ENCODE measurements around the gene DTX1.

The DTX1 gene

GRCh38 chr12:113048716-113049127 is 7.8 kb upstream of the DTX1 start:
- Mint-ChIP-seq H3K4me1 (peaks cover 7% of the 10 kb centered on the region), H3K9me3 (no peaks in the 10 kb centered on the region), H3K36me3 (no peaks in the 10 kb centered on the region), H3K27ac (no peak overlapping the region), H3K4me3 (no peak overlapping the region)
- ATAC-seq = peak; percentile 77
- peak; percentile 50 to 75 for DNase-seq (ENCODE audit: low spot score in 2 of 2)

DNA sequence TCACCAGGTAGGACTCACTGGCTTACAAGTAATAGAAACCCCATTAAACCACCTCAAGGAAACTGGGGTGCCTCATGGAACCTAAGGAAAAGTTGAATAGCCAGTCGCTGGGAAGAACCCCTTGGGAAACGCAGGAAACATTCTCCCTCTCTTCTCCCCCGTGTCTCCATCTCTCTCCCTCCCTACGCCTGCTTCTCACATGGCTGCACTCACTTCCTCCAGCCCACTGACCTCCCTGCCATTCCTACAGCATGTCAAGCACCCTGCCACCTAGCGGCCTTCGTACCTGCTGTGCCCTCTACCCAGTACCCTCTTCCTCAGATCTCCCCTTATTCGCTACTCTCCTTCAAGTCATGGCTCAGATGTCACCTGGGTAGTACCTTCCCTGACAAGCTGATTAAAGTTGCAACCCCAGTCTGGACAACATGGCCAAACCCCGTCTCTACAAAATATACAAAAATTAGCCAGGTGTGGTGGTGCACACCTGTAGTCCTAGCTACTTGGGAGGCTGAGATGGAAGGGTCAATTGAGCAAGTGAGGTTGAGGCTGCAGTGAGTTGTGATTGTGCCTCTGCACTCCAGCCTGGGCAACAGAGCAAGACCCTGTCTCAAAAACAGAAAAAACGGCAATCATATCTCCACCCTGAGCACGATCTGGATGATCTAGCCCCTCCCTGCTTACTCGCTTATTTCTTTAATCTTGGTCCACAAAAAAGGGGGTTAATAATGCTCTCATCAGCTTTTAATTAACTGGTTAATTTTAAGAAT is 6.4 kb upstream of the DTX1 start:
- H3K4me3 Mint-ChIP-seq = no peak overlapping the region
- no peak for DNase-seq (ENCODE audit: low spot score in 2 of 2)
- no peak overlapping the region for H3K27ac Mint-ChIP-seq
- H3K9me3 Mint-ChIP-seq = no peaks in the 10 kb centered on the region
- ATAC-seq = no peak
- peaks cover 7% of the 10 kb centered on the region for H3K4me1 Mint-ChIP-seq
- no peaks in the 10 kb centered on the region for H3K36me3 Mint-ChIP-seq

- H3K4me1 Mint-ChIP-seq = peaks cover 8% of the 10 kb centered on the region
- no peak overlapping the region for H3K4me3 Mint-ChIP-seq
- H3K9me3 Mint-ChIP-seq = no peaks in the 10 kb centered on the region
- no peak overlapping the region for H3K27ac Mint-ChIP-seq
- no peaks in the 10 kb centered on the region for H3K36me3 Mint-ChIP-seq
- no peak for ATAC-seq
- DNase-seq (ENCODE audit: low spot score in 2 of 2) = no peak
Measured at GRCh38 chr12:113050795-113051194, 5.7 kb upstream of the DTX1 start.

DNA sequence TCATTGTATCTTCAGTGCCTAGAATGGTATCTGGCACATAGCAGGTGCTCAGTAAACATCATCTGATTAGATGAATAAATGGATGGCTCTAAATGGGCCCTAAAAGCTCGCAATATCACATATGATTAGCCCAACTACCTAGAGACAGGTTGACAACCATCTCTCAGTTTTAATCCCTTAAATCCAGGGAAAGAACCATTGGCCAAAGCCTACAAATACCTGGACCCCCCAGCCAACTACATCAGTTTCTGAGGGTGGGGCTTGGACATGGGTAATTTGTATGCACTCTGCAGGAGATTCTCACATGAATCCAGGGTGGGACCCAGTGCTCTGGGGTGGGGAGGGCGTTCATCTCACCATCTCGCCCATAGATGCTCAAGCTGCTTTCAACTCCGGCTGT is 4.8 kb upstream of the DTX1 start:
- Mint-ChIP-seq H3K9me3 (no peaks in the 10 kb centered on the region), H3K4me1 (peaks cover 15% of the 10 kb centered on the region), H3K36me3 (no peaks in the 10 kb centered on the region), H3K27ac (no peak overlapping the region), H3K4me3 (no peak overlapping the region)
- ATAC-seq = no peak
- no peak for DNase-seq (ENCODE audit: low spot score in 2 of 2)

- Mint-ChIP-seq H3K36me3 (no peaks in the 10 kb centered on the region), H3K9me3 (no peaks in the 10 kb centered on the region), H3K4me3 (no peak overlapping the region), H3K4me1 (peaks cover 15% of the 10 kb centered on the region), H3K27ac (no peak overlapping the region)
- DNase-seq (ENCODE audit: low spot score in 2 of 2) (no peak), ATAC-seq (no peak)
Measured at GRCh38 chr12:113052326-113052725, 4.2 kb upstream of the DTX1 start.

DNA sequence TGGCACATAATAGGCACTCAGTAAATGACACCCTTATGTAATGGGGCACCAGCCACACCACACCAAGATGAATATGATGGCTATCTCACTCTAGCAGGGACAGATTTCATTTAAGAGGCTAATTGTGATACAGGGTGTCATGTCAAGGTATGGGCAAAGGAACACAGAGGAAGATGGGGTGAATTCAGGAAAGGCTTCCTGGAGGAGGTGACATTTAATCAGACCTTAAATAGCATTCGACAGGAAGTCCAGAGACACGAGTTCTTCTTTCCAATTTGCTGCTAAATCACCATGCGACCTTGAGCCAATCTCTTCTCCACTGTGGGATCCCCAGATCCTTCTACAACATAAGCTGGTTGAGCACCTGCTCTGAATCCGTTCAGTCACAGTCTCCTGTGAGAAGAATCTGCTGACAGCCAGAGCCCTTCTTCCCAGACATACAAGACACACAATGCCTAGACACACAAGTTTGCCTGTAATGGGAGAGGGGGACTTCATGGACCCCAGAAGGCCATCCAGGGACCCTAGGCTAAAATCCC is 1.5 kb upstream of the DTX1 start:
- H3K27ac Mint-ChIP-seq = no peak overlapping the region
- H3K36me3 Mint-ChIP-seq = no peaks in the 10 kb centered on the region
- DNase-seq (ENCODE audit: low spot score in 2 of 2) (no peak), ATAC-seq (no peak)
- H3K9me3 Mint-ChIP-seq = no peaks in the 10 kb centered on the region
- H3K4me1 Mint-ChIP-seq = peaks cover 8% of the 10 kb centered on the region
- no peak overlapping the region for H3K4me3 Mint-ChIP-seq

DNA sequence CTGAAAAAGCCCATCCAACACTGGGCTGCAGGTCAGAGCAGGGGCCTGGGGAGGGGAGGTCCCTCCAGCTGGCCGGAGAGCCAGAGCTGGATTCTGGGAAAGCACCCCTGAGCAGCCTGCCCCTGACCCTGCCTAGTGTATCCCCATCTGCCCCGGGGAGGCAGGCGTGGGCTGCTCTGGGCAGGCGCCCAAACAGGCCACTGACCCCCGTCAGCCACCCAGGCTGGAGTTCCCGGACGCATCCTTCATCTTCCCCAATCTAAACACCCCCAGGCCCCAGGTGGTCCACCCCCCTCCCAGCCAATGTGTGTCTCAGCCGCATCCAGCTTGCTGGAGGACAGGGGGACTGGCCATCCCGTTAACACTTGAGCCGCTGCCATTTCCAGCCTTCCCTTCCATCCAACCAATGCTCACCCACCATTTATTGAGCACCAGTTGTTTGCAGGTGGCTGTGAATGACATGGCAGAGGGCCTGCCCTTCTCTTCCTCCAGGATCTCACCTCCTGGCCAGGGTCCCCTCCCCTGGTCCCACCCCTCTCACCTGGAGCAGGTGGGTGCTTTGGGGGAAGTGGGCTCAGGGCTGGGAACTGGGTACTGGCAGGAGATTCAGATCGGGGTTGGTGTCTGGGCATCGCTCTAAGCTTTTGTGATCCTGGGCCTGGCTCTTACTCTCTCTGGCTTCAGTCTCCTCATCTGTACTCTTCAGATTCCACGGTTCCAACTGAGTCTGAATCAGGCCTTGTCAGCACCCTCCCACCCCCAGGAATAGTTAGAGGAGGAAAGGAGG is 743 bp upstream of the DTX1 start:
- Mint-ChIP-seq H3K4me1 (peaks cover 8% of the 10 kb centered on the region), H3K27ac (peak overlapping the region; percentile 51), H3K9me3 (no peaks in the 10 kb centered on the region), H3K4me3 (peak overlapping the region; percentile 69), H3K36me3 (no peaks in the 10 kb centered on the region)
- DNase-seq (ENCODE audit: low spot score in 2 of 2) (no peak), ATAC-seq (no peak)

DNA sequence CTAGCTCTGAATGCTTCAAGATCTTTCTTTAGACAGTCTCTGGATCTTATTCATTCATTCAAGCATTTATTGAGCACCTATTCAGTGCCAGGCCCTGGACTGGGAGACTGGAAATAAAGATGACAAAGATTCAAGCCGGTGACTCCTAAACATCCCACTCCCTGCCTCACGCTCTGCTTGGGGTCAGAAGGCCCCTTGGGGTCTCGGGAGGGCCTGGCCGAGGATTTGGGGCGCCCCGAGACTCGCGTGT is 224 bp upstream of the DTX1 start:
- Mint-ChIP-seq H3K4me3 (peak overlapping the region; percentile 69), H3K4me1 (peaks cover 8% of the 10 kb centered on the region), H3K27ac (peak overlapping the region; percentile 51), H3K36me3 (no peaks in the 10 kb centered on the region), H3K9me3 (no peaks in the 10 kb centered on the region)
- ATAC-seq (no peak), DNase-seq (ENCODE audit: low spot score in 2 of 2) (no peak)

DNA sequence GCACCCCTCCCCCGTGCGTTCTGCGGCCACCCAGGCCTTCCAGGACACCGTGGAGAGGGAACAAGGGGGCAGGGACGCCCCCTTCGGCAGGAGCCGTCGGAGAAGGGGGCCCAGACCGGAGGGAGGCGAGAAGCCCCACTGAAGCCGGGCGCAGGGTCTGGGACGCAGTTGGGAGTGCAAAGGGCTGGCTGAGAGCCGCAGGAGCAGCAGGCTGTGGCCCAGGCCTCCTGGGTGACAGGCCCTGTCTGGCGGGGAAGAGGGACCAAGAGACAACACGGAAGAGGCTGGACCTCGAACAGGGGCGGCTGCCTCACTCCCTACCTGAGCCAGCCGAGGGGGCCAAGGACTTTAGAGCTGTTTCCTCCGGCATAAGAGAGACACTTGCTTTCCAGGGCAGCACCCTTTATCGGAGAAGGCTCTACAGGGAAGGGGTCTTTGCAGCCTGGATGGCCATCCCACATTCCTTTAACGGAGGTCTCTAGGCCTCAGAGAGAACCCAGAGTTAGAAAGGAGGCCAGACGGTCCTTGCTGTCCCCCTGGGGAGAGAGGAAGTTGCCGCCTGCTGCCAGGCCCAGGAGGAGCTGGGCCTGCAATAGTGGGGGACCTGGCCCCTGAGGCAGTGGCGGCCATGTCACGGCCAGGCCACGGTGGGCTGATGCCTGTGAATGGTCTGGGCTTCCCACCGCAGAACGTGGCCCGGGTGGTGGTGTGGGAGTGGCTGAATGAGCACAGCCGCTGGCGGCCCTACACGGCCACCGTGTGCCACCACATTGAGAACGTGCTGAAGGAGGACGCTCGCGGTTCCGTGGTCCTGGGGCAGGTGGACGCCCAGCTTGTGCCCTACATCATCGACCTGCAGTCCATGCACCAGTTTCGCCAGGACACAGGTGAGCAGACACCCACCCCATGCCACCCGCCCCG is 1.3 kb downstream of the DTX1 start:
- H3K4me3 Mint-ChIP-seq = peak overlapping the region; percentile 69
- no peaks in the 10 kb centered on the region for H3K36me3 Mint-ChIP-seq
- no peaks in the 10 kb centered on the region for H3K9me3 Mint-ChIP-seq
- ATAC-seq (no peak), DNase-seq (ENCODE audit: low spot score in 2 of 2) (no peak)
- H3K4me1 Mint-ChIP-seq = peaks cover 8% of the 10 kb centered on the region
- H3K27ac Mint-ChIP-seq = no peak overlapping the region

DNA sequence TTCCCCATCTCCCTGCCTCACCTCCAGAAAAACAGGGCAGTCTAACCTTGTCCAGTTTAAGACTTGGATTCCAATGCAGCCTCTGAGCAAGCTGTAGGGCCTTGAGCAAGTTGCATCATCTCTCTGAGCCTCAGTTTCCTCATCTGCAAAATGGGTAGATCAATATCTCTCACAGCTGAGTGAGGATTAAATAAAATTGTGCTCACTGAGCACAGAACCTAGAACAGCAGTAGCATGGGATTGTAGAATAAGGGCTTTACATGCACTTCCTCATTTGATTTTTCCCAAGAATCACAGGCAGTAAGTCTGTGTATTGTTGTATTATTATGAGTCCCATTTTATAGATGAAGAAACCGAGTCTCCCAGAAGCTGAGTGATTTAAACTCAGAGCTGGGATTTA is 2.0 kb downstream of the DTX1 start:
- no peaks in the 10 kb centered on the region for H3K36me3 Mint-ChIP-seq
- H3K4me1 Mint-ChIP-seq = peaks cover 8% of the 10 kb centered on the region
- ATAC-seq (no peak), DNase-seq (ENCODE audit: low spot score in 2 of 2) (no peak)
- no peak overlapping the region for H3K4me3 Mint-ChIP-seq
- no peak overlapping the region for H3K27ac Mint-ChIP-seq
- no peaks in the 10 kb centered on the region for H3K9me3 Mint-ChIP-seq

- H3K9me3 Mint-ChIP-seq = no peaks in the 10 kb centered on the region
- peaks cover 10% of the 10 kb centered on the region for H3K4me1 Mint-ChIP-seq
- H3K4me3 Mint-ChIP-seq = no peak overlapping the region
- ATAC-seq = peak; percentile 73
- no peaks in the 10 kb centered on the region for H3K36me3 Mint-ChIP-seq
- no peak for DNase-seq (ENCODE audit: low spot score in 2 of 2)
- H3K27ac Mint-ChIP-seq = no peak overlapping the region
Measured at GRCh38 chr12:113059071-113059595, 2.6 kb downstream of the DTX1 start.

DNA sequence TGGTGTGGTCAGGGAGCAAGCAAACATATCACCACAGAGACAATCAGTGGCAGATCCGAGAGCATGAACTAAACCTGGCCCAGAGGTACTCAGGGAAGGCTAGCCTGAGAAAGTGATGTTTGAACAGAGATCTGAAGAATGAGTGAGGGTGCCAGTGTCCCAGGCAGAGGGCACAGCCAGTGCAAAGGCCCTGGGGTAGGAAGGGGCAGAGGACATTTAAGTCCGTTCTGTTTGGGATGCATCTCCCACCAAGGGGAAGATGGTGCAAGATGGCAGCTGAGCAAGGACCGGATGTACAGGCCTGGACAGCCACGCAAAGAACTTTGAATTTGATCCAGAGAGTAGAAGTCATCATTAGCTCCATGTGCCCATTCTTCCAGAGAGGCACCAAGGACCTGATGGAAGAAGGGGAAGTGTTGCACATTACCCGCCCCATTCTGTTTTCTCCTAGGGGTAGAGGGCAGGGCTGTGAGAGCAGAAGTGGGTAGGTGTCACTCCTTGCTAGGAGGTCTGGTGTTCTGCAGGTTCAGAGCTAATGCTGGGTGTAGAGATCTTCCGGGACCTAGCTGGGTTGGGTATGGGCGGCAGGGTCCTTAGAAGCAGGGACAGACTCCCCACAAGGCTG is 3.9 kb downstream of the DTX1 start:
- ATAC-seq (no peak), DNase-seq (ENCODE audit: low spot score in 2 of 2) (no peak)
- H3K27ac Mint-ChIP-seq = no peak overlapping the region
- H3K4me3 Mint-ChIP-seq = no peak overlapping the region
- no peaks in the 10 kb centered on the region for H3K9me3 Mint-ChIP-seq
- H3K36me3 Mint-ChIP-seq = no peaks in the 10 kb centered on the region
- peaks cover 19% of the 10 kb centered on the region for H3K4me1 Mint-ChIP-seq

GRCh38 chr12:113061061-113061694 is 4.6 kb downstream of the DTX1 start:
- ATAC-seq (no peak), DNase-seq (ENCODE audit: low spot score in 2 of 2) (no peak)
- Mint-ChIP-seq H3K4me3 (no peak overlapping the region), H3K4me1 (peaks cover 14% of the 10 kb centered on the region), H3K27ac (peak overlapping the region; percentile 61), H3K9me3 (no peaks in the 10 kb centered on the region), H3K36me3 (no peaks in the 10 kb centered on the region)

All from stimulated activated effector memory CD8-positive, alpha-beta T cell treated with anti-CD3 and anti-CD28 coated beads, Interleukin-12 subunit alpha, Interleukin-12 subunit beta, amount 100 ng/mL, for 72 hours (primary cell).